Lower leg skin (tissue), 4 donors: ENCODE results near the gene ISOC2. TPM values are rescaled to one million over a fixed set of nuclear protein-coding genes. Genes with fewer than 3 reads are reported as not detected.

ENCODE experiments used
- DNase-seq, 2 donors: peaks; one replicate each; pipeline ENCODE4 v3.0.0-alpha.2; 2019; ENCODE audit warnings: low spot score in 2 of 2
- H3K4me3 ChIP-seq: fragments of 200-600 bp; sonication (generic); 2 replicates; pipeline ENCODE4 v1.5.1; 2017; ENCODE audit warnings: mild to moderate bottlenecking, low read depth; ENCODE audit not compliant: poor library complexity, severe bottlenecking
- CTCF ChIP-seq, 3 donors: fragments of 450-650 bp; IDR thresholded peaks; one replicate each; pipeline ENCODE4 v1.5.1; 2016; ENCODE audit warnings: antibody characterized with exemption in 3 of 3, mild to moderate bottlenecking in 3 of 3, moderate library complexity in 2 of 3
- POLR2A ChIP-seq, 2 donors: fragments of 450-650 bp; IDR thresholded peaks; one replicate each; pipeline ENCODE4 v1.6.1; 2016 to 2017; ENCODE audit warnings: antibody characterized with exemption in 2 of 2, mild to moderate bottlenecking in 1 of 2, moderate library complexity in 1 of 2
- WGBS, 2 donors: methylation state at CpG; one replicate each; pipeline ENCODE4 v1.1.5; 2018; 5-methylcytosine and 5-hydroxymethylcytosine counted together
- intact Hi-C: fragments of 100-400 bp; cut with DNase I; formaldehyde crosslinking; loops from one replicate; pipeline ENCODE4 v1.15.0; 2023; ENCODE audit warnings: low total_unique reads
- total RNA-seq, 4 donors: library from RNA; depleted of rRNA; stranded (reverse); fragments of >200 nt; gene quantifications; one replicate each; pipeline ENCODE4 v1.1.0, GENCODE V29; 2016

The ISOC2 gene
- 10 to 100 TPM; 31.0 to 73.1 (median 66.4) TPM for total RNA-seq

GRCh38 chr19:55461259-55461973 lies at the start of gene ISOC2:
TSS of gene ISOC2 (minus strand) at chr19:55461642. CDS start at chr19:55456486, 5,156 bp downstream.
- TF ChIP-seq CTCF (IDR thresholded peaks at IDR 0.05): no peak
- no peak for TF ChIP-seq POLR2A (IDR thresholded peaks at IDR 0.05)
- 1% methylated on average over 42 to 53 of the region's 54 CpGs for WGBS, 2 donors
- H3K4me3 ChIP-seq: peak within 1 kb of the TSS; percentile 55
- peak; percentile 100 for DNase-seq
- intact Hi-C loops: no loop called here

GRCh38 chr19:55508120-55508519 lies 46.7 kb upstream of the ISOC2 start:
- 76 to 77% methylated on average over 10 of the region's 10 CpGs for WGBS, 2 donors
- H3K4me3 ChIP-seq: no peak overlapping the region
- intact Hi-C loops: no loop called here
- DNase-seq: no peak
- TF ChIP-seq POLR2A (IDR thresholded peaks at IDR 0.05) (no peak), CTCF (IDR thresholded peaks at IDR 0.05) (no peak)

- WGBS, 2 donors: 85 to 88% methylated on average over 11 of the region's 11 CpGs
- no peak for DNase-seq
- intact Hi-C loops: no loop called here
- TF ChIP-seq POLR2A (IDR thresholded peaks at IDR 0.05) (no peak), CTCF (IDR thresholded peaks at IDR 0.05) (no peak)
- H3K4me3 ChIP-seq: no peak overlapping the region
Observed at GRCh38 chr19:55504981-55505380, 43.5 kb upstream of the ISOC2 start.

- DNase-seq: no peak
- TF ChIP-seq POLR2A (IDR thresholded peaks at IDR 0.05): no peak
- no peak for TF ChIP-seq CTCF (IDR thresholded peaks at IDR 0.05)
- intact Hi-C loops: no loop called here
- no peak overlapping the region for H3K4me3 ChIP-seq
- WGBS, 2 donors: 24 to 31% methylated on average over 13 of the region's 13 CpGs
Observed at GRCh38 chr19:55504252-55504603, 42.8 kb upstream of the ISOC2 start.

GRCh38 chr19:55503502-55504251 lies 42.2 kb upstream of the ISOC2 start:
- WGBS, 2 donors: 11 to 14% methylated on average over 59 to 64 of the region's 64 CpGs
- peak; percentile 86 to 98 for DNase-seq
- no peak overlapping the region for H3K4me3 ChIP-seq
- no peak for TF ChIP-seq POLR2A (IDR thresholded peaks at IDR 0.05)
- peak in 1 of 3 donors; percentile 90 for TF ChIP-seq CTCF (IDR thresholded peaks at IDR 0.05)
- intact Hi-C loops: no loop called here
